Measurements from ENCODE around the gene TMBIM4. TPM values are rescaled to one million over a fixed set of nuclear protein-coding genes. Genes with fewer than 3 reads are reported as not detected.
A peak's percentile ranks its signal among the peaks of the same experiment; 100 is the strongest.

Gene TMBIM4
- total and polyA plus RNA-seq, 8 donors: 56.4 to 106 (median 64.1) TPM

- no peak for ATAC-seq
- Histone ChIP-seq H3K4me1 (peaks cover 0 to 8% (median 0%) of the 10 kb centered on the region in 3 donors), H3K27me3 (no peaks in the 10 kb centered on the region), H3K9me3 (no peaks in the 10 kb centered on the region), H3K4me3 (no peak overlapping the region), H3K36me3 (peaks cover 0 to 20% (median 0%) of the 10 kb centered on the region in 3 donors), H3K27ac (no peak overlapping the region)
- no peak for TF ChIP-seq CTCF (IDR thresholded peaks at IDR 0.05)
- DNase-seq: no peak
- WGBS, 2 donors: 99 to 100% methylated on average over 2 of the region's 2 CpGs
- intact Hi-C loops (cut with DNase I): no loop called here
- FAIRE-seq: peak; percentile 51
Measured at GRCh38 chr12:66141299-66141698, 28.5 kb downstream of the TMBIM4 start.

GRCh38 chr12:66140731-66141130 lies 29.1 kb downstream of the TMBIM4 start:
- Histone ChIP-seq H3K27me3 (no peaks in the 10 kb centered on the region), H3K36me3 (peaks cover 0 to 20% (median 0%) of the 10 kb centered on the region in 3 donors), H3K27ac (no peak overlapping the region), H3K4me3 (no peak overlapping the region), H3K9me3 (no peaks in the 10 kb centered on the region), H3K4me1 (peaks cover 0 to 6% (median 0%) of the 10 kb centered on the region in 3 donors)
- no peak for ATAC-seq
- no peak for DNase-seq
- FAIRE-seq: no peak
- intact Hi-C loops (cut with DNase I): no loop called here
- TF ChIP-seq CTCF (IDR thresholded peaks at IDR 0.05): no peak

DNA sequence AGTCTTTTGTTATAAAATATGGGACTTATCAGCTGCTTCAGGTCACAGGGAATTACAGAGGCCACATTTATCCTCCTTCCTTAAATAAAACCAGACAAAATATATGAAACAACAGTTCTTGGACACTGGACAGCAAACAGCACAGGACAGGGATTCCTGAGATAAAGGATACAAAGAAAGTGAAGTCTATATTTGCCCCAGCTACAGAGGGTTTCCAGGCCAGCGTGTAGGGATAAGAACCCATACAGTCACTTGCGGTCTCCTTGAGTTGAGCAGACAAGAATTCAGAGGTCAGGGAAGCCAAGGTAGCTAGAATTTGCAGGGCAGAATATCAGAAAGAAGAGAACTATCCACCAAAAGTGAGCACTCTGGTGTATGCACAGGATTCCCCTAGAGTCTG lies 30.5 kb downstream of the TMBIM4 start:
- no peak for FAIRE-seq
- DNase-seq: no peak
- H3K36me3 ChIP-seq: peaks cover 0 to 20% (median 0%) of the 10 kb centered on the region in 3 donors
- 96 to 98% methylated on average over 2 of the region's 2 CpGs for WGBS, 2 donors
- no peak overlapping the region for H3K4me3 ChIP-seq
- no peak for ATAC-seq
- no peak for TF ChIP-seq CTCF (IDR thresholded peaks at IDR 0.05)
- H3K4me1 ChIP-seq: no peaks in the 10 kb centered on the region
- no peaks in the 10 kb centered on the region for H3K27me3 ChIP-seq
- no peaks in the 10 kb centered on the region for H3K9me3 ChIP-seq
- intact Hi-C loops (cut with DNase I): no loop called here
- no peak overlapping the region for H3K27ac ChIP-seq

DNA sequence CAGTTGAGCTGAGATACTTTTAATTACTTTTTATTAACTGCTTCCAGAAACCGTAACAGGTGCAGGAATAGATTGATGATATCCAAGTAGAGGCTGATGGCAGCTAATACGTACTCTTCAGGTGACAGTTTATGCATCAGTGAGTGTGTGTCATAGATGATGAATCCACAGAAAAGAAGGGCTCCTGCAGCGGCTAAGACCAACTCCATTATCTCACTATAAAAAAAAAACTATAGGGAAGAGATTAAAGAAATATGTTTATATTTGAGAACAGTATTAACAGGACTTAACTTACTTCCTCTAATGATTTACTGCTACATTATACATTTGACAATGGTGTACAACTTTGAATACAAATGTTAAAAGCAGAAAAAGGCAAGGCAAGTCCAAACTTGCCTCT lies 31.9 kb downstream of the TMBIM4 start:
- H3K4me1 ChIP-seq: no peaks in the 10 kb centered on the region
- 96% methylated on average over 3 of the region's 3 CpGs for WGBS, 2 donors
- no peak for DNase-seq
- intact Hi-C loops (cut with DNase I): no loop called here
- peaks cover 0 to 20% (median 0%) of the 10 kb centered on the region in 3 donors for H3K36me3 ChIP-seq
- no peak overlapping the region for H3K4me3 ChIP-seq
- no peak for FAIRE-seq
- TF ChIP-seq CTCF (IDR thresholded peaks at IDR 0.05): no peak
- no peak for ATAC-seq
- H3K27me3 ChIP-seq: no peaks in the 10 kb centered on the region
- no peak overlapping the region for H3K27ac ChIP-seq
- H3K9me3 ChIP-seq: no peaks in the 10 kb centered on the region

DNA sequence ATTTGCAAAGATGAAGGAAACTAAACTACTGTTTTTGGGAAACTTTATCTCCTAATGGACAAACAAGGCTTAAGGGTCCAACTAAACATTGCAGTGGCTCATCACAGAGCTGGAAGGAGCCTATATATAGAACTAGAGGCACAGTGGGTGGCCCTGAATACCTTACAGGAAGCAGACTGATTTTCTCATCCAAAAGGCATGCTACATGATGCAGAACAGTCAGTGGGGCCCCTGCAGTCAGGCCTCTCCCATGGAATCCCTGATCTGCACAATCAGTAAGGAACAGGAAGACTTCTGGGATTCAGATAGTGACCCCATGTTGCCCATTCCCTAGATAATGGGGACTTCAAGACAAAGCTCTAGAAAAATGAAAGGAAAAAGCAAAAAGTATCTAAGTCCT lies 37.4 kb downstream of the TMBIM4 start:
- intact Hi-C loops (cut with DNase I): no loop called here
- FAIRE-seq (no peak), ATAC-seq (no peak), DNase-seq (no peak)
- no peak overlapping the region for H3K27ac ChIP-seq
- H3K9me3 ChIP-seq: no peaks in the 10 kb centered on the region
- peaks cover 7 to 13% (median 12%) of the 10 kb centered on the region in 3 donors for H3K4me1 ChIP-seq
- no peak for TF ChIP-seq CTCF (IDR thresholded peaks at IDR 0.05)
- no peak overlapping the region for H3K4me3 ChIP-seq
- H3K36me3 ChIP-seq: no peaks in the 10 kb centered on the region
- H3K27me3 ChIP-seq: no peaks in the 10 kb centered on the region

All from pancreas (tissue), 10 donors.